Transverse colon (tissue), 4 donors: ENCODE results near the gene KAZN.

Experiments used
- POLR2AphosphoS5 ChIP-seq, 3 donors: sonication (generic); formaldehyde crosslinking; IDR thresholded peaks; one replicate each; pipeline ENCODE4 v1.6.1; 2016; ENCODE audit warnings: antibody characterized with exemption in 3 of 3
- TF ChIP-seq, protein P1 (sequence below), 5 experiments: fragments of 200-600 bp in 3 of 5; fragments of 450-650 bp in 2 of 5; sonication (generic) in 3 of 5; IDR thresholded peaks; 1 replicate in 2 of 5; 2 replicates in 3 of 5; pipeline ENCODE4 v1.5.1; 2016 to 2017; ENCODE audit warnings: antibody characterized with exemption in 5 of 5, inconsistent platforms in 3 of 5, mild to moderate bottlenecking in 2 of 5, moderate library complexity in 1 of 5

DNA sequence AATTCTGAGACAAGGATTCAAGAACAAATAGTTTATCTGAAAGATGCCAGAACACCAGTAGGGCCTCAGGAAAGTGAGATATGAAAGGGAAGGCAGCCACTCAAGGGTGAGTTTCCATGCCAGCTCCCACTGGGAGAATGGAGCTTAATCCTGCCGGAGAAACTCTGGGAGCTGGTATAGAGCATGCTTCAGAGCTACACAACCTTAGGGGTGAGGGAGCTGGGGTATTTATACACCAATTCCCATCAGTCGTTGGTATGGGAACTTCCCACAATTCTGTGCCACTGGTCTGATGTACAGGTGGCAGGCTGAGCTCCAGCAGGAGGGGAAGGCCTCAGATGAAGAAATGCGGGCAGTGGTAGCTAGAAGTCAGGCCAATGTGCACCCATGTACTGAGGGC is 86.6 kb downstream of the KAZN start:
- TF ChIP-seq, protein P1, sequence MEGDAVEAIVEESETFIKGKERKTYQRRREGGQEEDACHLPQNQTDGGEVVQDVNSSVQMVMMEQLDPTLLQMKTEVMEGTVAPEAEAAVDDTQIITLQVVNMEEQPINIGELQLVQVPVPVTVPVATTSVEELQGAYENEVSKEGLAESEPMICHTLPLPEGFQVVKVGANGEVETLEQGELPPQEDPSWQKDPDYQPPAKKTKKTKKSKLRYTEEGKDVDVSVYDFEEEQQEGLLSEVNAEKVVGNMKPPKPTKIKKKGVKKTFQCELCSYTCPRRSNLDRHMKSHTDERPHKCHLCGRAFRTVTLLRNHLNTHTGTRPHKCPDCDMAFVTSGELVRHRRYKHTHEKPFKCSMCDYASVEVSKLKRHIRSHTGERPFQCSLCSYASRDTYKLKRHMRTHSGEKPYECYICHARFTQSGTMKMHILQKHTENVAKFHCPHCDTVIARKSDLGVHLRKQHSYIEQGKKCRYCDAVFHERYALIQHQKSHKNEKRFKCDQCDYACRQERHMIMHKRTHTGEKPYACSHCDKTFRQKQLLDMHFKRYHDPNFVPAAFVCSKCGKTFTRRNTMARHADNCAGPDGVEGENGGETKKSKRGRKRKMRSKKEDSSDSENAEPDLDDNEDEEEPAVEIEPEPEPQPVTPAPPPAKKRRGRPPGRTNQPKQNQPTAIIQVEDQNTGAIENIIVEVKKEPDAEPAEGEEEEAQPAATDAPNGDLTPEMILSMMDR (IDR thresholded peaks at IDR 0.05) = no peak
- no peak for TF ChIP-seq POLR2AphosphoS5 (IDR thresholded peaks at IDR 0.05)
